Inferior parietal cortex (tissue), 1 donor: Measurements from ENCODE around the gene RANBP2.
"Not testable (repeated sequence)": the region's sequence is repeated elsewhere in the genome, so short reads cannot be mapped to it uniquely, and the experiment has no call there.

Experiments used
- DNase-seq: peaks from one replicate; pipeline ENCODE4 v3.0.0-alpha.2; 2016; ENCODE audit errors: extremely low spot score

The RANBP2 gene

DNA sequence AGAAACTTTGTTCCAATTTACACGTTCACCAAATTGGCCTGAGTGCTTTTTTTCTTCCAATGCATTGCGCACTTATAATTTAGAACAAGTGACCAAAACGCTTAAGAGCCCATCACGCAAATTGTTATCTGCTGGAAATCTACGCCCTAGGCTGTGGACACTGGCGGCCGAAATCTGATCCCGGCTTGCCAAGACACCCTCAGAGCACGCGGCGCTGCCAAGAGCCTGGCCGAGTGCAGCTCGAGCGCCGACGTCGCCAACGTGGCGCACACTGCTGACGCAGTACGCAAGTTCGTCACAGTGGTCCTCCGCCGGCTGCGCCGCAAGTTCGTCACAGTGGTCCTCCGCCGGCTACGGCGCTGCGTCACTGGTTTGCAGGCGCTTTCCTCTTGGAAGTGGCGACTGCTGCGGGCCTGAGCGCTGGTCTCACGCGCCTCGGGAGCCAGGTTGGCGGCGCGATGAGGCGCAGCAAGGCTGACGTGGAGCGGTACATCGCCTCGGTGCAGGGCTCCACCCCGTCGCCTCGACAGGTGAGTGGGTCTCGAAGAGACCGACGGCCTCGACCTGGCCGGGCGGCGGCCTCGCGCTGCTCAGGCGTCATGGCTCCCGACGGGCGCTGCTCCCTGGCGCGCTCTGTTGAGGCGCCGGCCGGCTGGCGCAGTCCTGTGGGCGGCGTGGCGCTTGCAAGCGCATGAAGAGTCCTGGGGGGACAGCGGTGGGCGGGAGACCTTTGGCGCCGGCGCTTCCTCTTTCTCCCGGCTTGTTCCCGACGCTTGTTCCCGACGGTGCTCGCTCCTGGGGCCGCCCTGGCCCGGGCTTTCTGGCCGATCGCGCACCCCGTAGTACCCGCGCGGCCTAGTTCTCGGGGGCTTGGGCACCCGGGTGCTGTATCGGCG, at the start of gene RANBP2:
TSS of gene RANBP2 (plus strand) at position 334 of the 896 bp plus-strand sequence. CDS start at position 459, 125 bp downstream.
- DNase-seq = peak; percentile 95

DNA sequence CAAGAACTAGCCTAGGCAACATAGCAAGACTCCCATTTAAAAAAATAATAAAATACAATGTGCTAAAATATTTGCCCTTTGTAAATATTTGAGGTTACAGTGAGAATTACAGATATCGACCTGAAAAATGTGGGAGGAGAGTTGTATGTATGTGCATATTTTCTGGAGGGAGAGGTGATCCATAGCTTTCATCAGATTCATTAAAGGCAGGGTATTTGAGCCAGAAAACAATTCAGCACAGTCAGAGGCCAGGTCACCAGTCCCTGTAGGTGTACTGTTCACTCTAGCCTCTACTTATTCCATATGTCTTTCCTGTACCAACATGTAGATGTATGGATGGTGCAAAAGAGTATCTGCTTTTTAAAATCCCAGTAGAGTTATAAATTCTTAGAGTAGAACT, 49.0 kb upstream of the RANBP2 start:
- not testable (repeated sequence) for DNase-seq

DNA sequence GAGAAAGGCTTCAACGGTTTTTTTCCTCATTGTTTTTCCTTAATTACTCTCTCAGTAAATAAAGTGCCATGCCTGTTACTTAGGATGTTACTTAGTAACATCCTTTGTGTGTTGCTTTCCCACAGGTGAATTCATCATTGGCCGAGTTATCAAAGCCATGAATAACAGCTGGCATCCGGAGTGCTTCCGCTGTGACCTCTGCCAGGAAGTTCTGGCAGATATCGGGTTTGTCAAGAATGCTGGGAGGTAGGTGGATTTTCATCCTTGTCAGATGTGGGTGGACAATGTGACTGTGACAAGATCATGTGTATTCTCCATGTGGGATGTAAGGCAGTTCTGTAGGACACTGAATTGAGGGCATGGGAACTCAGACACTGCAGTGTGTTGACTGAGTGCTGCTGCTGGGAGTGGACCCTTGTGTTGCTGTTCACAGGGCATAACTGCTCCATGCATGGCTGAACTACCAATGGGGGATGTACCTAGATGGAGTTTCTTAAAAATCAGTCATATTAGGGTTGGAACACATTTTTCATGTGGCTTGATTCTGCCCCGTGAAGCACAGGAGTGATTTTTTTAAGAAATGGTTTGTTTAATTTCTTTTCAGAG, 47.0 kb upstream of the RANBP2 start:
- DNase-seq = not testable (repeated sequence)

DNA sequence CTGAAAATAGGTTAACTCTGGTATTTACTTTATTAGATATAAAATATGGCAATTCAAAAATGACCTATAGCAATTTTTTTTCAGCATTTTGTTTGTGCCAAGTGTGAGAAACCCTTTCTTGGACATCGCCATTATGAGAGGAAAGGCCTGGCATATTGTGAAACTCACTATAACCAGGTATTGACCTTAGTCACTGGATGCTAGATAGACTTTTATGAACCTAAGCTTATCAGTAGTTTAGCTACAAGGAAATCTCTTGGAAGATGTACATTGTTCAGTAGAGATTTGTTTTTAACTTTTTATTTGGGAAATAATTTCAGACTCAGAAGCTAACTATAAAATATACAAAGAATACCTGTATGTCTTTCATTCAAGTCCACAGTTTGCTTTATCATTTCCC, 42.8 kb upstream of the RANBP2 start:
- DNase-seq = not testable (repeated sequence)

DNA sequence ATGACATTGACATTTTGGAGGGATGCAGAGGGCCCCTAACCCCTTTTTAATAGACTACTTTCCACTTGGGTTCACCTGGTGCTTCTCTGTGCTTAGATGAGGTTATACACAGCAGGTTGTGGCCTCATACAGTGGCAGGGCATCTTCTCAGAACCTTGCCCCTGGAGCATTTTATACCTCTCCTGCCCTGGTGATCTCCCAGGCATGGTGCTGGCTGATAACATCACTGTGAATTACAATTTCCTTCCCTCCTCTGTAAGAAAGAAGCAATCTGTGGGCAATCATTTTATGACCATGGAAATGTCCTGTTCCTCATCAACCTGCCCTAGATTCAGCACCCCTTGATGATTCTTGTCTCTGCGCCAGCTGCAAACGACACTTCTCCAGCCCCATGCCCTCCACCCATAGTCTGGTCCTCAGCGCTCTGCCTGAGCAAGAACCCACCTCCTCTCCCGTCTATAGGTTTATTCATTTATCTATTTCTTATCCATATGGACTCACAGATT, 42.0 kb upstream of the RANBP2 start:
- DNase-seq = not testable (repeated sequence)

DNA sequence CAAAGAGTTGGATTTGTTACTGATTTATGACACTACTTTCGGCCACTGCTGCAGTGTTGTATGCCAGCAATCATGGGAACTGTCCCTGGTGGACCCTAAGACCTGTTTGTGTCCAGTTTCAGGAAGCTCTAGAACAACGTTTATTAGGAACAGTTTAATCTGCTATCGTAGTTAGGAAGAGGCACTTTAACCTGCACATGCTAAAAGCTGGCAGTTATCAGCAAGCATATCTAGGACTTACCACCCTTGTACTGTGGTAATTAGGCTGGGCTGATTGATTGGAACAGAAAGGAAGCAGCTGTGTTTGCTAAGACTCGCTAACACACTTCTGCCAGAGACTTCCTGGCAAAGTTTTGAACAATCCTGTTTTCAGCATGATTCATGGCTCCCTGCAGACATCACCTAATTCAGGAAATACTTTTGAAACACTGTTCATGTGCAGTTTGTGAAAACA, 41.1 kb upstream of the RANBP2 start:
- not testable (repeated sequence) for DNase-seq

DNA sequence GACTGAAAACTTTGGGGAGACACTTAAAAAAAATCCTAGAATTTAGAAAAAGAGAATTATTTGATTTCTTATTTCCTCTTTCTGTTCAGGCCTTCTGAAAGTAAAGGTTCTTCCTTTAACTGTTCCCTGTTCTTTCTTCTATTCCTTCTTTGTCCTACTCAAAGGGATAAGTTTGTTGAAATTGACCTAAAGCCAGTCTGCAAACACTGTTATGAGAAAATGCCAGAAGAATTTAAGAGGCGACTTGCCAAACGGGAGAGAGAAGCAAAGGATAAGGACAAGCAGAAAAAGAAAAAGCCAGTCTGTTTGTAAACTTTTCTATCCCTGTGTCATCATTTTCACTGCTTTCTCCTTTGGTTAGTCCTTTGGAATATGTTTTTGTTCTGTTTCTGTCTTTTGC, 38.5 kb upstream of the RANBP2 start:
- not testable (repeated sequence) for DNase-seq

DNA sequence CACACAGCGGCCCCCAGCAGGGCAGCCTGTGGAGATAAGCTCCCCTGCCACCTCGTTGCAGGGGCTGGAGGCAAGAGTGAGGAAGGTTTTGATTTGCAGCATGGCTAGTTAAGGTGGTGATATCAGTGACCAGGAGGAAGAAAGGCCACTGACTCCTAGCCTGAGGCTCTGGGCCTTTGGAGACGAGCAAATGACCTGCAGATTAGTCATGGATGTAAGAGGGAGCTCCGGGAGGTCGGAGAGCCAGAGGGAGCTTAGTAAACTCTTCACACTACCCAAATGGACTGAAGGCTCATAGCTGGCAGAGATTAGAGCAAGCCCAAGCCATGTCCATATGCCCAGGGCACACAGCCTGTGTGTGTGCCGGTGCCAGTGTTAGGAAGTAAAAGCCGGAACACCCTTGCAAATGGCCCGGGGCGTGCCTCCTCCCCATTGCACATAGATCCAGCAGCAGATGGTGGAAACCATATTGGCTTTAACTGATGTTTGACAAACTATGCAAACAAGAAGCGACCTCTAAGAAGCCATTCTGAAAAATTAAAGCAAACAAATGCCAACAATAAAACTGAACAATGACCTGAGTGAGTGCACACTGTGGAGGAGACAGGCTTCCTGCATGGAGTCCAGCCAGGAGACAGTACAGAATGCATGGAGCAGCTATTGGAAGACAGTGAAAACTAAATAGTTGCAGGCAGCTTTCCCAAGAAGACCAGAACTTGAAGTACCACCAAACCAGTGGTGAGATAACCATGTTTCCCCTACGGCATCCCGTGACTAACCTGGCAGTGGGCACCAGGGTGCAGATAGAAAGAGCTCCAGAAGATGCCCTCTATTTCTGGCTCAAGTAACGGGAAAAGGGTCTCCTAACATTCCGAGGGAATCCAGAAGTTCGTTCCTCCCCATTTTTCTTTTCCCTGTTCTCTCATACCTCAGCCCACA, 30.2 kb upstream of the RANBP2 start:
- not testable (repeated sequence) for DNase-seq

DNA sequence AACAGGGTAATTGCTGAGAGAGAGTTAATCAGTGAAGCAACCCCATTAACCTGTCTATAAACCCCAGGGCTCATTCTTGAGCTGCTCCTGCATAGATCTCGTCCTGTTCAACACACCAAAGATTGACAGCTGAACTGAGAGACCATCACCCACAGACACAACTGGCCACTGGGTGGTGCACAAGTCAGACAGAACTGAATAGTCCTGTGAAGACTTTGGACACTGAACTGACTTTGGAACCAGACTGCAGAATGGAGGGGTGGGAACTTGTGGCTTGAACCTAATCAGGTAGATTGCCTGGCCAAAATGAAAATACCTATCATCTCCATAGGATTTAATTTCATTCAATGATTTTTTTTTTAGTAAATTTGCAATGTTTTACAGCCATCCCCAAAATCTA, 29.3 kb upstream of the RANBP2 start:
- not testable (repeated sequence) for DNase-seq

DNA sequence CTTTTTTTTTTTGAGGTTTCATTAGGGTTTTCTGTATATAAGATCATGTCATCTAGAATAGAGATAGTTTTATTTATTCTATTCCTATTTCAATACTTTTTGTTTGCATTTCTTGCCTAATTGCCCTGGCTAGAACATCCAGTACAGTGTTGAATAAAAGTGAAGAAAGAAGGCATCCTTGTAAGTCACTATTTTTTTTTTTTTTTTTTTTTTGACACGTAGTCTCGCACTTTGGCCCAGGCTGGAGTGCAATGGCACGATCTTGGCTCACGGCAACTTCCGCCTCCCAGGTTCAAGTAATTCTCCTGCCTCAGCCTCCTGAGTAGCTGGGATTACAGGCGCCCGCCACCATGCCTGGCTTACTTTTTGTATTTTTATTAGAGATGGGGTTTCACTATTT, 27.8 kb upstream of the RANBP2 start:
- no peak for DNase-seq

DNA sequence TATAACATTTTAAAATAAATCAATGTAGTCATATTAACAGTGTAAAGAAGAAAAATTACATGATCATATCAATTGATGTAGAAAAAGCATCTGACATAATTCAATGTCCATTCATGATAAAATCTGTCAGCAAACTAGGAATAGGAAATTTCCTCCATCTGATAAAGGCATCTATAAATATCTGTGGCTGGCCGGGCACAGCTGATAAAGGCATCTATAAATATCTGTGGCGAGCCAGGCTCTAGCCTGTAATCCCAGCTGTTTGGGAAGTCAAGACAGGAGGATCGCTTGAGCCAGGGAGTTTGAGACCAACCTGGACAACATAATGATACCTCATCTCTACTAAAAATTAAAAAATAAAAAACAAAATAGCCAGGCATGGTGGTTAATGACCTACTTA, 18.1 kb upstream of the RANBP2 start:
- DNase-seq = no peak

DNA sequence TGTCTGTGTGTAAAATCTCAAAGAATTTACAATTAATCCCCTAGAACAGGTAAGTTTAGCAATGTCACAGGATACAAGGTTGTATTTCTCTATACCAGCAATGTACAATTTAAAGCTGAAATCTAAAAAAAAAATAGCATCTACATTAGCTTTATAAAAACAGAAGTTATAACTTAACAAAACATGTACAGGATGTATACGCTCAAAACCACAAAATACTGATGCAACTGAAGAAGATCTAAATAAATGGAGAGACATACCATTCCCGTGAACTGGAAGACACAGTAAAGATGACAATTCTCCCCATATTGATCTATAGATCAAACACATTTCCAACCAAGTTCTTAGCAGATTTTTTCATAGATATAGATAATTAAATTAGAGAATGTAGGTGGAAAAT, 17.5 kb upstream of the RANBP2 start:
- DNase-seq = no peak

DNA sequence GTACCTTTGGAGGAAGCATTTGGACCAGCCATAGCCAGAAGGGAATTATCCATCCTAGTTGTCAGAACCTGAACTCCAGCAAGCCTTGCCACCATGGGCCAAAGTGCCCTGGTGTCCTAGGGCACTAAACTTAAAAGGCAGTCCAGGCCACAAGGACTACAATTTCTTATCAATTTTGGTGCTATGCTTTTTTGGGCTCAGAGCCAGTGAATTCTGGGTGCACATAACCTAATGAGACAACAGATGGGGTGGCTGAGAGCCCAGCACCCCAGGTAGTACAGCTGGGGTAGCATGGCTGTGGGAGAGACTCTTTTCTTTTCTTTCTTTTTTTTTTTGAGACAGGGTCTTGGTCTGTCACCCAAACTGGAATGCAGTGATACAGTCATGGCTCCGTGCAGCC, 14.4 kb upstream of the RANBP2 start:
- DNase-seq = no peak

DNA sequence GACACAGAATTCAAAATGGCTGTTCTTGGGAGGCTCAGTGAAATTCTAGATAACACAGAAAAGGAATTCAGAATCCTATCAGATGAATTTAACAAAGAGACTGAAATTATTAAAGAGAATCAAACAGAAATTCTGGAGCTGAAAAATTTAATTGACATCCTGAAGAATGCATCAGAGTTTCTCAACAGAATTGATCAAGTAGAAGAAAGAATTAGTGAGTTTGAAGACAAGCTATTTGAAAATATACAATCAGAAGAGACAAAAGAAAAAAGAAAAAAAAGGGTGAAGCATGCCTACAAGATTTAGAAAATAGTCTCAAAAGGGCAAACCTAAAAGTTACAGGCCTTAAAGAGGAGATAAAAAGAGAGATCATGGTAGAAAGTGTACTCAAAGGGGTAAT, 12.0 kb upstream of the RANBP2 start:
- DNase-seq = no peak

DNA sequence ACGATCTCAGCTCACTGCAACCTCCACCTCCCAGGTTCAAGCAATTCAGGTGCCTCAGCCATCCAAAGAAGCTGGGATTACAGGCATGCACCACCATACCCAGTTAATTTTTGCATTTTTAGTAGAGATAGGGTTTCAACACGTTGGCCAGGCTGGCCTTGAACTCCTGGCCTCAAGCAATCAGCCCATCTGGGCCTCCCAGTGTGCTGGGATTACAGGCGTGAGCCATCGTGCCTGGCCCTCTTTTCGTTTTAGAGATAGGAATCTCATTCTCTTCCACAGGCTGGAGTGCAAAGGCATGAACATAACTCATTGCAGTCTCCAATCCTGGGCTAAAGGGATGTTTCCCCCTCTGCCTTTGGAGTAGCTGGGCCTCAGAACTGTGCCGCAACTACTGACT, 2.3 kb upstream of the RANBP2 start:
- not testable (repeated sequence) for DNase-seq

DNA sequence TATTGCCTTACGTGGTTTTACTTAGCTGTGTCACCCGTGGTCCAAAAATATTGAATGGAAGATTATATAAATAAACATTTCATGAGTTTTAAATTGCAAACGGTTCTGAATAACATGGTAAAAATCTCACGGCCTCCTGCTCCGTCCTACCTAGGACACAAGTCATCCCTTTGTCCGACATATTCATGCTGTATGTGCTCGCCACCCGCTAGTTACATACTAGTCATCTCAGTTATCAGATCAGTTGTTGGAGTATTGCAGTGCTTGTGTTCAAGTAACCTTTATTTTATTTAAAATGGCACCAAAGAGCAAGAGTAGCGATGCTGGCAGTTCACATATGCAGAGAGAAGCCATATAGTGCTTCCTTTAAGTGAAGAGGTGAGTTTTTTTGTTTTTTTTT, 6.8 kb downstream of the RANBP2 start:
- peak; percentile 6 for DNase-seq

DNA sequence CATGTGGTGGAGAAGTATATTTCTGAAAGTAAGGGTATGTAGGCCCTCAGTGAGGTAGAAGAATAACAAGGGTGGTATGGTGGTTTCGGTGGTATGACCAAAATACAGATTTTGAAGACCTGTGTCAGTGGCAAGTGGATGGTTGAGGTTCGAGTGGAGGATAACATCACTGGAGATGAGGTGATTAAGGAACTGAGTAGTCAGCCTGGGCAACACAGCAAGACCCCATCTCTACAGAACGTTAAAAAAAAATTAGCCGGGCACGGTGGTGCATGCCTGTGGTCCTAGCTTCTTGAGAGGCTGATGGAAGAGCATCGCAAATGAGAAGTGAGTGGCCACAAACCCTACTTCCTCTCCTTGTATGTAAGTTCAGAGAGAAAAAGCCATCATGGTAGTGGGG, 15.4 kb downstream of the RANBP2 start:
- not testable (repeated sequence) for DNase-seq

DNA sequence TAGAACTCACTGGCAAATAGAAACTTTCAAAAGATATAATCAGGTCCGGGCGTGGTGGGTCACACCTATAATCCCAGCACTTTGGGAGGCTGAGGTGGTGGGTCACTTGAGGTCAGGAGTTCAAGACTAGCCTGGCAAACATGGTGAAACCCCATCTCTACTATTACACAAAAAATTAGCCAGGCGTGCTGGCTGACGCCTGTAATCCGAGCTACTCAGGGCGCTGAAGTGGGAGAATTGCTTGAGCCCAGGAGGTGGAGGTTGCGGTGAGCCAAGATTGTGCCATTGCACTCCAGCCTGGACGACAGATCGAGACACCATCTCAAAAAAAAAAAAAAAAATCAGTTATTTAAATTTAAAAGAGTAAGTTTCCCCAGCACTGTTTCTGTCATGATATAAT, 38.7 kb downstream of the RANBP2 start:
- not testable (repeated sequence) for DNase-seq

DNA sequence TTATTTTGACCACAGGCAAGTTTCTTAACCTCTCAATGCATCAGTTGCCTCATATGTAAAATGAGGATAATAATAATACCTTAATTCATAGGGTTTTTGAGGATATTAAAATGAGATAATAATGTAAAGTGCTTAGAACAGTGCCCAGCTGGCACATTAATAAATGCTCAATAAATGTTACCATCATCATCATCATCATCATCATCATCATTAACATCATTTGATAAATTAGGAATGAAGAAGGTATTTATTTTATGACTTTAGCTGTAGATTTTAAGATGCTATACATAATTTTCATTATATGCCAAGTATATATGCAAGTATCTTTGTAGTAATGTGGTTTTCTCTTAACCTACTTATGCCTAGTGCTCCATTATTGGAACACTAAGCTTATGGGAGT, 43.3 kb downstream of the RANBP2 start:
- DNase-seq = not testable (repeated sequence)

DNA sequence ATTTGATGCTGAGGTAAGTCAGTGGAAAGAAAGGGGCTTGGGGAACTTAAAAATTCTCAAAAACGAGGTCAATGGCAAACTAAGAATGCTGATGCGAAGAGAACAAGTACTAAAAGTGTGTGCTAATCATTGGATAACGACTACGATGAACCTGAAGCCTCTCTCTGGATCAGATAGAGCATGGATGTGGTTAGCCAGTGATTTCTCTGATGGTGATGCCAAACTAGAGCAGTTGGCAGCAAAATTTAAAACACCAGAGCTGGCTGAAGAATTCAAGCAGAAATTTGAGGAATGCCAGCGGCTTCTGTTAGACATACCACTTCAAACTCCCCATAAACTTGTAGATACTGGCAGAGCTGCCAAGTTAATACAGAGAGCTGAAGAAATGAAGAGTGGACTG, 47.4 kb downstream of the RANBP2 start:
- DNase-seq = not testable (repeated sequence)

DNA sequence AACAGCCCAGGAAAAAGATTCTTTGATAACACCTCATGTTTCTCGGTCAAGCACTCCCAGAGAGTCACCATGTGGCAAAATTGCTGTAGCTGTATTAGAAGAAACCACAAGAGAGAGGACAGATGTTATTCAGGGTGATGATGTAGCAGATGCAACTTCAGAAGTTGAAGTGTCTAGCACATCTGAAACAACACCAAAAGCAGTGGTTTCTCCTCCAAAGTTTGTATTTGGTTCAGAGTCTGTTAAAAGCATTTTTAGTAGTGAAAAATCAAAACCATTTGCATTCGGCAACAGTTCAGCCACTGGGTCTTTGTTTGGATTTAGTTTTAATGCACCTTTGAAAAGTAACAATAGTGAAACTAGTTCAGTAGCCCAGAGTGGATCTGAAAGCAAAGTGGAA, 48.6 kb downstream of the RANBP2 start:
- DNase-seq = not testable (repeated sequence)

DNA sequence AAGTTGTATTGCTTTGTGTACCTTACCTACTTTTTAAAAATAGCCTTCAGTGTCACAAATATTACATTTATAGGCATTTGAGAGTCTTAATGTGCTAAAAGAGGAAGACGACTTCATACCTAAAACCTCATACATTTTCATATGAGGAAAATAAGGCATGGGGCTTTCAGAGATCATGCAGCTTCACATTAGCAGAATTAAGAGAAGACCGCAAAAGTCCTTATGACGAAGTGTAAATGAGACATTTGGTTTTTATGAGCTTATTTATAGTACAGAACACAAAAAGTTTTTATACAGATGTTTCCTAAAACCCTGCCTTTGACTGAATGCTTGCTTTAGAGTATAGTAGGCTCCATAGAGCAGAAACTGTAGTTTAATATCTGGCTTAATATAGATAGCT, 57.2 kb downstream of the RANBP2 start:
- no peak for DNase-seq
